DMS53 treated with DMSO at 0.1 percent for 48 hours (cell line): ENCODE results near the gene PTCRA.

Experiments used
- DNase-seq: peaks from one replicate; lab custom pipeline; 2025; ENCODE audit not compliant: unreplicated experiment; lab: John Stamatoyannopoulos, UW

PTCRA gene

GRCh38 chr6:42970871-42971612 lies 55.2 kb downstream of the PTCRA start:
- peak; percentile 36 for DNase-seq

- DNase-seq: no peak
Observed at GRCh38 chr6:42971746-42972327, 56.0 kb downstream of the PTCRA start.

DNA sequence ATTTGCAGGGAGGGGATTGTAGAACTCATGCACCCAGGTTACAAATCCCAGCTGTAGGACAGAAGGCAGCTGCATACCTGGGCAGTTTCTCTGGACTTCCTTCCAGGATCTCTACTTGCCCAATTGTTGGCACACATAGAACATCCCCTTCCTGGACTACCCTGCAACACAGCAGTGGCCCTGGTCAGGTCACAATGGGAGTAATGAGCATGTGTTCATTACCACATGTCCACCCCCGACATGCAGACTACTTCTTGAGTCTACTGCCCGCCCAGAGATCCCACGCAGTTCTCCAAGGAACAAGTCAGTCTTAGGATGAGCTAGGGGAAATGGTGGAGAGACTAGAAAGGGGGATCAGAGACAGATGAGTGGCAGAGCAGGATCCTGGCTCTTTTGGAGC lies 58.1 kb downstream of the PTCRA start:
- DNase-seq: no peak

- no peak for DNase-seq
Observed at GRCh38 chr6:42974919-42975505, 59.2 kb downstream of the PTCRA start.
